ENCODE results near the gene CATSPERE.

Gene CATSPERE

GRCh38 chr1:244655186-244655585, 194.1 kb downstream of the CATSPERE start:
- no peaks in the 10 kb centered on the region for H3F3A ChIP-seq (ENCODE audit: insufficient read depth, low read length)
- peak overlapping the region; percentile 89 for H3K9ac ChIP-seq (ENCODE audit: low read length)
- H3K9me3 ChIP-seq (ENCODE audit: low read length): 0 out of 2 replicates have a peak, but pooled peaks cover under 1% of the 10 kb centered on the region
- no peak overlapping the region for H2AFZ ChIP-seq (ENCODE audit: low read length)
- peaks cover 60% of the 10 kb centered on the region for H3K4me1 ChIP-seq (ENCODE audit: insufficient read depth, low read length, severe bottlenecking)
- TF ChIP-seq EZH2 (IDR thresholded peaks at IDR 0.05; ENCODE audit: borderline replicate concordance, low read length) (no peak), CTCF (IDR thresholded peaks at IDR 0.05; ENCODE audit: low read length) (no peak)
- peak overlapping the region; percentile 70 for H3K27ac ChIP-seq (ENCODE audit: low read depth, low read length, poor library complexity, severe bottlenecking)
- peaks cover 69% of the 10 kb centered on the region for H3K79me2 ChIP-seq (ENCODE audit: insufficient read depth, low read length)
- no peaks in the 10 kb centered on the region for H3K27me3 ChIP-seq (ENCODE audit: insufficient read depth, low read length)
- no peaks in the 10 kb centered on the region for H4K20me1 ChIP-seq (ENCODE audit: insufficient read depth, low read length)
- H3K4me2 ChIP-seq (ENCODE audit: low read length): peak overlapping the region; percentile 74
- peaks cover 53% of the 10 kb centered on the region for H3K36me3 ChIP-seq (ENCODE audit: insufficient read depth, low read length)
- no peaks in the 10 kb centered on the region for H3K9me2 ChIP-seq (ENCODE audit: low read depth, low read length)
- peak overlapping the region; percentile 84 for H3K4me3 ChIP-seq (ENCODE audit: low read depth, low read length, poor library complexity, severe bottlenecking)

GRCh38 chr1:244657421-244657820, 196.3 kb downstream of the CATSPERE start:
- Histone ChIP-seq H3K4me2 (ENCODE audit: low read length) (peak overlapping the region; percentile 25; the same call in 1 of the 2 replicates), H3K4me3 (ENCODE audit: low read depth, low read length, poor library complexity, severe bottlenecking) (no peak overlapping the region), H3K9me3 (ENCODE audit: low read length) (0 out of 2 replicates have a peak, but pooled peaks cover 5% of the 10 kb centered on the region), H3F3A (ENCODE audit: insufficient read depth, low read length) (no peaks in the 10 kb centered on the region), H3K36me3 (ENCODE audit: insufficient read depth, low read length) (peaks cover 64% of the 10 kb centered on the region), H3K79me2 (ENCODE audit: insufficient read depth, low read length) (peaks cover 82% of the 10 kb centered on the region), H2AFZ (ENCODE audit: low read length) (no peak overlapping the region), H3K4me1 (ENCODE audit: insufficient read depth, low read length, severe bottlenecking) (peaks cover 58% of the 10 kb centered on the region), H3K9ac (ENCODE audit: low read length) (no peak overlapping the region), H3K27ac (ENCODE audit: low read depth, low read length, poor library complexity, severe bottlenecking) (peak overlapping the region; percentile 60), H4K20me1 (ENCODE audit: insufficient read depth, low read length) (no peaks in the 10 kb centered on the region), H3K9me2 (ENCODE audit: low read depth, low read length) (no peaks in the 10 kb centered on the region), H3K27me3 (ENCODE audit: insufficient read depth, low read length) (no peaks in the 10 kb centered on the region)
- no peak for TF ChIP-seq CTCF (IDR thresholded peaks at IDR 0.05; ENCODE audit: low read length)
- no peak for TF ChIP-seq EZH2 (IDR thresholded peaks at IDR 0.05; ENCODE audit: borderline replicate concordance, low read length)

GRCh38 chr1:244659694-244660093, 198.6 kb downstream of the CATSPERE start:
- H3K9ac ChIP-seq (ENCODE audit: low read length): no peak overlapping the region; the same call in 1 of the 2 replicates
- H4K20me1 ChIP-seq (ENCODE audit: insufficient read depth, low read length): no peaks in the 10 kb centered on the region
- H3K36me3 ChIP-seq (ENCODE audit: insufficient read depth, low read length): peaks cover 58% of the 10 kb centered on the region
- TF ChIP-seq CTCF (IDR thresholded peaks at IDR 0.05; ENCODE audit: low read length) (no peak), EZH2 (IDR thresholded peaks at IDR 0.05; ENCODE audit: borderline replicate concordance, low read length) (no peak)
- H3K27ac ChIP-seq (ENCODE audit: low read depth, low read length, poor library complexity, severe bottlenecking): peak overlapping the region; percentile 60
- H3K27me3 ChIP-seq (ENCODE audit: insufficient read depth, low read length): no peaks in the 10 kb centered on the region
- 0 out of 2 replicates have a peak, but pooled peaks cover 5% of the 10 kb centered on the region for H3K9me3 ChIP-seq (ENCODE audit: low read length)
- peaks cover 77% of the 10 kb centered on the region for H3K4me1 ChIP-seq (ENCODE audit: insufficient read depth, low read length, severe bottlenecking)
- no peak overlapping the region; the same call in 1 of the 2 replicates for H3K4me2 ChIP-seq (ENCODE audit: low read length)
- H3K9me2 ChIP-seq (ENCODE audit: low read depth, low read length): no peaks in the 10 kb centered on the region
- no peak overlapping the region for H3K4me3 ChIP-seq (ENCODE audit: low read depth, low read length, poor library complexity, severe bottlenecking)
- H3F3A ChIP-seq (ENCODE audit: insufficient read depth, low read length): no peaks in the 10 kb centered on the region
- peaks cover 89% of the 10 kb centered on the region for H3K79me2 ChIP-seq (ENCODE audit: insufficient read depth, low read length)
- H2AFZ ChIP-seq (ENCODE audit: low read length): no peak overlapping the region

Measured in OCI-LY1 (cell line).